GM18907 (cell line): ENCODE data around the gene KIRREL3.

Experiments used
- ATAC-seq: cut with Tn5 transposase; IDR thresholded peaks from one replicate; pipeline ENCODE4 v1.9.1; 2021; ENCODE audit warnings: mild to moderate bottlenecking, moderate library complexity; ENCODE audit not compliant: unreplicated experiment

KIRREL3 gene

DNA sequence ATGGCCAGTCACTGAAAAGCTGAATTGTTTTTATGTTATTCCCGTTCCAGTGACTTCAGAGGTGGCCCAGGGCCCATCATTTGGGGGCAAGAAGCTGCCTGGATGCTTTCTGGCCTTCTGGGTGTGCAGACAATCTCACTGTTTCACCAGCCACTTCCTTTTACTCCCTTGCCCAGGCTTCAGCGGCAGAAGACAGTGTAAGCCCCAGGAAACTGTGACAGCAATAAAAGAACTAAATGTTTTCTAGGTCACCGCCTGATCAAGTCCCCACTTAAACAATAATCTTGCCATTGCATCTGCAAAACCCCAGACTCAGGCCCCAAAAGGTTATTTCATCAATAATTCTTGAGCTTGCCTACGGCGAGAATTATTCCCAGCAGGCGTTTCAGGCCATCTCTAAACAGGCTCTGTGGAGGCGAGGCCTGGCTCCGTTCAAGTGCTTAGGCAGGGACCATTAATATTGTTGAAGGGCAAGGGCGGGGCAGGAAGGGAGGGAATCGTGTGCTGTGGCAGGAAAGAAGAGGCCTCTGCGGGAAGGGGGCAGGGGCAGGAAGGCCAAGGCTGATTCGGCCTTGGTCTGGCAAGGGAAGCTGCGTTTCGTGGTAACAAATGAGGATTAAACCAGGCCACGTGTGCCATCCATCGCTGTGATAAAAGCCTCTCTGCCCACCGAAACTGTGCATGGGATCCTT, 252.3 kb downstream of the KIRREL3 start:
- ATAC-seq = no peak

DNA sequence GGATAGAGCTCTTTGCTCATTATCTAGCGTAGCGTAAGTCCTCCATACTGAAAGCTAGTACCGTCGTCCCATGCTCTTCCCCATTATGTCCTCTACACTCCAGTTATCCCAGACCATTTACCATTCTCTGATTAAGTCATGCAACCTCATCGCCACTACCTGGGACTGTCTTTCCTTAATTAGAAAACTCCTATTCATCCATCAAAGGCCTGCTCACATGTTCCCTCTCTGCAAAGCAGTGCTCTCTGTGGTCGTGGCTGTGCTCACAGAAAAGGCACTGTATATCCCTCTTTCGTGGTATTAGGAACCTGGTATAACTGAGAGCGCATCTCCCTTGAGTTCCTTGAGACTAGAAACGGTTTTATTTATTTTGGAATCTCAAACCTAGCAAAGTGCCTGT, 253.3 kb downstream of the KIRREL3 start:
- ATAC-seq = no peak

DNA sequence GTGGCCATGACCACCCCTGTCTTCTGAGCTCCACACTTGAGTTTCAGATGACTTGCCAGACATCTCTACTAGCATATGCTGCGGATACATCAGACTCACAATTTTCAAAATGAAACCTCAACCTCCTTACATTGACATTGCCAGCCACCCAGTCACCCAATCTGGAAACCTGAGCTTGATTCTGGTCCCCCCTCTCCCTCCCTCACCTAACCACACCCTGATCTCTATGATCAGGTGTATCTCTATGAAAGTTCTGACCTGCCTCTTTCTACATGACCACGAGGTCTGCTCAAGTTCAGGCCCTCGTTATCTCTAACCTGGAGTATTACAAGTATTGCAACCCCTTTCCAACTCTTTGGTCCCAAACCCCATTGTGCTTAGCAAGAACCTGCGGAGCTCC, 254.1 kb downstream of the KIRREL3 start:
- no peak for ATAC-seq

DNA sequence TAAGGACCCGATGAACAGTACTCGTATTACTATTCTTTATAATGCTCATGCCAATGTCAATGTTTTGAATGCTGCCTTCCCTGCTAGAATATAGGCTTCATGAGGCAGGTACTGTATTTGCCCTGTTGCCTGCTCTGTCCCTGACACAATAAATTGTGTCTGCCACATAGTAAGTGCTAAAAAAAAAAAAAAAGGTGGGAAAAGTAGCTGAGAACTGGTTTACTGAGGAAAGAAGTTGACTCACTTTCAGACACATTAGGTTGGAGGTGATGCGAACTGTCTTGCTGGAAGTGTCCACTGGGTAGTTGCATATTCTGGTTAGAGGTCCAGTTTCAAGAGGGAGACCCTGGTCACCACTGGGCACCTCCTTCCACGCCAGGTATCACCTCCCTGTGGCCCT, 255.9 kb downstream of the KIRREL3 start:
- ATAC-seq = no peak

DNA sequence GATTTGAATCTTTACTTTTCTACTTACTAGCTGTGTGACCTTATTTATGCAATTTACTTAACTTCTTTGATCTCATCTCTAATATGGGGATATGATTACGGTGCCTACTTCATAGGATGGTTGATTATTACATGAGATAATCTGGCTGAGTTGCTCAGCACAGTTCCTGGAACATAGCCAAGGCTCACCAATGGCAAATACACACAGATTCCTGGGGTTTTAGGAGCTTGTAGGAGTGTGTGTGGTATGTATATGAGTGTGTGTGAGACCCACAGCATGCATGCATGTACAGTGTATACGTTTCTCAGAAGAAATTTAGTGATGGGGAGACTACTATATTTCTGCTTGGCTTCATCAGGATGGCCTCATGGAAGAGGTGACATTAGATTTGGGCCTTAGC, 256.9 kb downstream of the KIRREL3 start:
- no peak for ATAC-seq

DNA sequence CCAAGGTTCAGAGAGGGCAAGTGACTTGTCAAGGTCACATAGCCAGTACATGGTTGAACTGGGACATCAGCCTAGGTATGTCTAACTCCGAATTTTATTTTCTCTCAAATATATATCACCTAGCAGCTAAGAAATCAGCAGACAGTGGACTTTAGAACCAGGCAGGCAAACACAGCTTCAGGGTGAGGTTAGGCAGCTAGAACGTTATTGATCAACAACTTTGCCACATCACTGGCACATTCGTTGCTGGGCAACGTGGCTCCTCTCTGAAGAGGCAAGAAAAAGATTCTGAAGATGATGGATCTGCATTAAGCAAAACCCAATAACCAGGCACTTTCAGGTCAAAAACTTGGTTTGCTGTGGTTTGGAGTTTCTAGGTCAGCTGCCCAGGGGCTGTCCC, 258.0 kb downstream of the KIRREL3 start:
- no peak for ATAC-seq

DNA sequence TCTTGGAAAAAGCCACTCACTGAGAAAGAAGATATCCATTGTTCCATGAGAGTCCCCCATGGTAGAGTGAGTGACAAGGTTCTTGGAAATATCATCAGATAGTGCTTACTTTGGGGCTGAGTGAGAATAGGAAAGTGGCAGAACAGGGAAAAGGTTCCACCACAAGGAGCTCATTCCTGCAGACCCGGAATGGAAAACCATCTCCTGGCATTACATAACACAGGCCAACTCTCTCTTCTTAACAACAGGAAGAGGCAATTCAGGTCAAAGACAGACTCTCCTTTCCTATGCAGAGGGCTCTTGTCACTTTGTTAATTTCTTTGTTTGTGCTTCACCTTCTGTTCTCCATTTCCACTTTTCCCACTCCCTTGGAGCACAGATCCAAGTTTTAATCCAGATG, 259.7 kb downstream of the KIRREL3 start:
- ATAC-seq = no peak

DNA sequence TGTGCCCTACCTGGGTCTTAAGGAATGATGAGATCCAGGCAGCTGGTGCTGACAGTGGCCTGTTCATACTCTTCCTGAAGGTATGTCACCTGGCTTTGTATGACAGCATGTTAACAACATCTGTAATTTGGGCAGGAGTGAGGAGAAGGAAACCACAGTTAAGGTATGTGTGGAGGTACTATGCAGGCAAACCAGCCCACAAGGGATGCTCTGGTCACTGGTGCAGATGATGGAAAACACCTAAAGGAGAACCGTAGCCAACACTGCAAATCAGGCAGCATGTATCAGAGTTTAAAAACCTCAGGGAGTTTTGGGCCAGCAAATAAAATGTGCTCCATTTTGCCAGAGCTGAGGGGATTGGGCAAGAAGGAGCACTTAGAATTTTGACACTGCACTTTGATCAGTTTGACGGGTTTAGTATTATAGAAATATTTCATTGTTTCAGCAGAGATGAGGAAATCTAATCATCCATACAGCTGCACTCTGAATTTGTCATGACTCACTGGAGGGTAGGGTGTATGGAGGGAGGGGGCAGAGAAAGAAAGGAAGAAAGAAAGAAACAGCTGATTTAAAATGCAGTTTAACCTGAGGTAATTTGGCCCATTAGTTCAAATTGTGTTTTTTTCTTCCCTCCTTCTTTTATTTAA, 260.9 kb downstream of the KIRREL3 start:
- no peak for ATAC-seq

DNA sequence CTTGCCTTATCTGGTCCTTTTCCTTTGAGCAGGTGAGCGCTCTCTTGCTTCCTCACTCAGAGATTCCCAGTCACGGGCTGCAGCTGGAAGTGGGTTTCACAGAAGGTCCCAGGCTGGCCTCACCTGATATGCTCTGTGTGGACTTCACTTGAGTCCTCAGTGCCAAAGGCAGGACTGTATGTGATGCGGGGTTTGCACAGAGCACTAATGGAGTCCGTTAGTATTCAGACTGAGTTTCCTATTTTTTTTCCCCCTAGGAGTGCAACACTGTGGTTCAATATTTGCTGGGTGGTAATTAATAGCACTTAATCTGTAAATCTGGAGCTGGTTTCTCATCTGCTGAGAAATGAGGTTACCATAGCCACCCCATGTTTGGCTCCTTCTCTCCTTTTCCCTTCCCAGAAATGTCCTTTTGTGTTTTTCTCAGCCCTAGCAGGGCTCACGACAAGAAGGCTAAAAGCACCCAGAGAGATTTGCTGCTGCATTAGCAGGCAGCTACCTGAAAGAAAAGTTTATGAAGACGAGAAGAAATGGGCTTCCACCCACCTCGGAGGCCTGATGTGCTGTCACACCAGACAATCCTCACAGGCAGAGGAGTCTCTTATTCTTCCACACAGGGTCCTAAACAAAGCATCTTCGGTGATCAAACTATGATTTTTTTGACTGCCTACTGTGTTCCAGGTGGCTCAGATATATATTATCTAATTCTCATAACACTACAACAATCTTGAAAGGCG, 262.1 kb downstream of the KIRREL3 start:
- ATAC-seq = no peak

DNA sequence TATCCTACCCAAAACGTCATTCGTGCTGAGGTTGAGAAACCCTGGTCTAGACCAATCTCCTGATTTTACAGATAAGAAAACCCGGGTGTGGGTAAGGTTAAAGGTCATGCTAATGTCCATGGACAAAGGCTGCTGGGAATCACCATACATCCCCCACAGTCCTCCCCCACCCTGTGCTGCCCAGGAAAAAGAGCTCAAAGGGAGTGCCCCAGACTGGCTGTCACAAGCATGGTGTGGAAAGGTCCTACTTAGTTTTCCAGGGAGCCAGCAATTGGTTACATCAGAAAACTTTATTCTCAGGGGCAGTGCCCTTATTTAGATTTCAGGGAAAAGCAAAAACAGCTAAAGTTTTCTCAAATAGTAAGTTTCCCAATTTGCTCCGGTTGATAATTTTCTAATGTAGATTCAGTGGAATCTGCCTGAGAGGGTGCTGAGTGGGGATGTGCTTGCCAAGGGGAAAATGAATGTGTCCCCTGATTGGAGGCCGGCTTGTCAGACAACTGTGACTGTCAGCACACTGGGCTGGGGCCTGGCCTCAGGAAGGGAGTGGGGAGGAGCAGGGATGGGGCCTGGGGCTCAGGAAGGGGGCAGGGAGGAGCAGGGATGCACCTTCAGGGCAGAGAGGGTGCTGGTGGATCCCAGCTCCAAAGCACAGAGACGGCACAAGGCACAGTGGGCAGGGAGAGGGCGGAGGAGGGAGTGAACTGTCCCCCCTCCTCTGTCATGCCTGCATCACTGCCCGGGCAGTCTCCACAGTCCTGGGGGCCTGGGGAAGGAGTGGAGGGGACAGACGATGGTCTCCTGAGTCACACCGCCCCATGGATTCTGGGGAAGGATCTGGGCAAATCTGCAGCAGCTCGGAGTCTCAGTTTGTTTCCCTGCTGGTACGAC, 263.6 kb downstream of the KIRREL3 start:
- ATAC-seq = no peak

DNA sequence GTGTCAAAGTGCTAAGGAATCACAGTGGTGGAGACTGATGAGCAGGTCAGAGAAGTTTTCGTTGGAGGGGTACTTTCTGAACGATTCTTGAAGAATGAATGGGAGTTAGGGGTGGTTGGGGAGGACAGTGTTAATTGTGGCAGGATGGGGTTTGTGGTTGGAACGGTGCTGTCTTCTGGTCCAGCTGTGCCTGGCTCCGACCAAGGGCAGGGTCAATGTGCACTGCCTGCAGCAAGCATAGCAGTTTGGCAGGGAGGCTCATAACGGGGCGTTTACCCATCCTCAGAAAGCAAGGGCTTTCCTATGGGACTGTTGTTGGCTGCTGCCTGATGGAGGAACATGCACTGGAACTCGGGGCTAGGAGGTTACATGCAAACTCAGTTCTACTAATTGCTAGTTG, 265.8 kb downstream of the KIRREL3 start:
- no peak for ATAC-seq

DNA sequence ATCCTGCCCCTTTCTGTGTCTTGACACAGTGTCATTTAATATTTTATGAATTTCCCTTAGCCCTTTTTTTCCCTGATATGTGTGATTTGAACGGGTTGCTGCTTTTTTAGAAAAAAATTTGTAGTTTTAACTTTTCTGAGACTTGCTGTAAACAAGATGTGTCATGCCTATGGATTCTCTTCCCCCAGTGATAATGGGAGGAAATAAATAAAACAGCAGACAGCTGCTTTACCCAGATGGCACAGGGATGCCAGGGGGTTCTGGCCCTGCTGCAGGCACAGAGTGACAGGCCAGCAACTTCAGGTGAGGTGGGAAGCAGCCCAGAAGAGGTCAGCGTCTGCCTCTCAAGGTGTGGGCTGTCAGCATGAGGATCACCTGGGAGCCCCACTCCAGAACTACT, 266.9 kb downstream of the KIRREL3 start:
- ATAC-seq = no peak

DNA sequence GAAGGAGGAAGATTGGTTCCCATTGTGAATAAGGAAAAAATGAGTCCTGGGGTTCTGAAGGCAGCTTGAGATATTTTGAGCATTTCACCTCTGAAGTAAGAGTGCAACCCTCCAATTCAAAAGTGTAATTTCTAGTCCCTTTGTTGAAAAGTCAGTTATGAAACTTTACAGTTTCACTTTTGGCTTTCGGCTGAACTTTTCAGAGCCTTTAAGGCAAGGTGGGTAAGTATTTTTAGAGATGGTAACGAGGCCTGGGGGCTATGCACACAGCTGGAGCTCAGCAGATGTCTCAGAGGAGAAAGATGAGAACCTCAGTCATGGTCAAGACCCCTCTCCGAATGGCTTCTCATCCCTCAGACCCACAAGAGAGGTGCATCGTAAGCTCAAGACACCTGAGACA, 267.6 kb downstream of the KIRREL3 start:
- peak; percentile 68 for ATAC-seq

DNA sequence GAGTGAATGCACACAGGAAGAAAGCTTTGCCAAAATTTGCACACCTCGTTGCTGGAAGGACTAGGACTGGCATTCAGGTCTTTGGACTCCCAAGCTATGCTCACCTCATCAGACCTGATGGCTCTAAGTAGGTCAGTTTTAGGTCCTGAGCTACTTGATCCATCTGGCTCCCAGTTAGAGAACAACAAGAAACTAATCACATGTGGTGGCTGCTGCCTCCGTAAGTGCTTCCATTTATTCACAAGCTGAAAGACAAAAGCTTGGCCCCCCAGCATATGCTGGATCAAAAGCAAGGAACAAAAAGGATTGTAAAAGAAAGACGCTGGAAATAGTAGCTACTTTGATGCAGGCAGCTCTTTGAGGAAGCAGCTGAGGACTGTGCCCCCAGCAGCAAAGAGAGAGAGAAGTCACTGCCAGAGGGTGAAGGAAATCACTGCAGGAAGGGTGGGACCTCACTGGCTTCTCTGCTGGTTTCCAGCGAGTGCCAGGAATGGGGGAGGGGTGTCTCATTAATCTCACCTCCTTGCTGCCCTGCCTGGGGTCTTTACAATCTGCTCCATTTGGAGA, 268.9 kb downstream of the KIRREL3 start:
- no peak for ATAC-seq

DNA sequence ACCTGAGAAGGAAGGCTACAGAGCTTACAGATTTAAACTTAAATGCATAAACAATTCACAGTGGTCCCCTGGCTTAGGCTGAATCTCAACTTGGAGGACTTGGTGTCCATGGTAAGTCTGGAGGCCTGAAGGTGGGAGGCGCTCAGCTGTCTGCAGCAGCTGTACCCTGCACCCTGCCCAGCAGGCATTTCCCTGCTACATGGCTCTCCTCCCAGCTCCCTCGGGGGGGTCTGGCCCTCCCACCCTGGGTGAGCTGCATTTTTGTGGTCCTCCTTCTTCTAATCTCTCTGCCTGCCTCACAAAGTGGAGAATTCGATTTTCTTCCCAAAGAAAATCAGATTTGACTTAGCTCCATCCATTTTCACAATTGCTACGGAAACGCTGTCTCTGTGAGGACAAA, 273.2 kb downstream of the KIRREL3 start:
- no peak for ATAC-seq

DNA sequence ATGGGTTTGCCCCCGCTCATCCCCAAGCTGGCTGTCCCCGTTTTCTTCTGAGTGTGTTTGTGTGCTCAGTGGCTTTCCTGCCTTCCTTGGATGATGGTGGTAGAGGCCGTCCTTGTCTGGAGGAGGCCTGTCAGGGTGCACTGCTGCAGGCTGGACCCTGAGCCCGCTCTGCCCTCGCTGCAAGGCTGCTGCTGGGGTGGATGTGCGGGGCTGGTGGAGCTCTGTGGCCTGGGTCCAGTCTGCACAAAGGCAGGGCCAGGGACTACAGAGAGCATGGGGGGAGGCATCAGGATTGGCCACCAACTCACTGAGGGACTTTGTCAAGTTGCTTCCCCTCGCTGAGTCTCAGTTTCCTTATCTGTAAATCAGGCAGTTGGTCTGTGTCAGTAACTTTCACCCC, 275.0 kb downstream of the KIRREL3 start:
- ATAC-seq = no peak

DNA sequence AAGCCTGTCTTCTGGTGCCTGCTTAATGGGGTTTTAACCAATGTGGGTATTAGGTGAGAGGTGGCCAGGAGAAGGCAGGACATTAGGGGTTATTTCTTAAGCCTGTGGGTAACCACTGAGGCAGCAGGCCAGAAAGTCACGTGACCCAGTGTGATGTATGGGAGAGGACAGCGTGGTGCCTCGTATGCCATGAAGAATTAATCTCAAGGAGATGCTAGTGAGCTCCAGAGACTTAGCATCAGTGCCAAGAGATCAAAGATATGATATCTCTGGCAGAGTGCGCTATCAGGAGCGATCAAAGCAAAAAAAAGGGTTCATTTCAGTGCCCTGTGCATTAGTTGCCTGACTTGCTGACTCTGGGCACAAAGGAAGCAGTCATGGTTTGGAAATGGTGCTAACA, 275.5 kb downstream of the KIRREL3 start:
- ATAC-seq = no peak

DNA sequence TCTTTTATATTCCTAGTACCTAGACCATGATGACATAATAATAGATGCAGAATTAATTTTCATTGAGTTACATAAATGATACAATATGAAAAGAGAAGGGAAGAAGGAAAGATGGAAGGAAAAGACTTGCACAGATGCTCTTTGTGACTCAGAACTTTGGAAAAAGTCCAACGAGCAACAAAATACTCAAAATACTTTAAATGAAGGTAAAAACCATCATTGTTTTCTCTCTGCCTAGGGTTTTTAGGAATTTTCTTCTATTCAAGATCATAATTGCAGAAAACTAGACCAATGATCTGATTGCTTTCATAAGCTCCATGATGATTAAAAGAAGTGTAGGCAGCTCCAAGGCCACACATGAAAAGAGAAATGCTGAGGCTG, 276.9 kb downstream of the KIRREL3 start:
- no peak for ATAC-seq

DNA sequence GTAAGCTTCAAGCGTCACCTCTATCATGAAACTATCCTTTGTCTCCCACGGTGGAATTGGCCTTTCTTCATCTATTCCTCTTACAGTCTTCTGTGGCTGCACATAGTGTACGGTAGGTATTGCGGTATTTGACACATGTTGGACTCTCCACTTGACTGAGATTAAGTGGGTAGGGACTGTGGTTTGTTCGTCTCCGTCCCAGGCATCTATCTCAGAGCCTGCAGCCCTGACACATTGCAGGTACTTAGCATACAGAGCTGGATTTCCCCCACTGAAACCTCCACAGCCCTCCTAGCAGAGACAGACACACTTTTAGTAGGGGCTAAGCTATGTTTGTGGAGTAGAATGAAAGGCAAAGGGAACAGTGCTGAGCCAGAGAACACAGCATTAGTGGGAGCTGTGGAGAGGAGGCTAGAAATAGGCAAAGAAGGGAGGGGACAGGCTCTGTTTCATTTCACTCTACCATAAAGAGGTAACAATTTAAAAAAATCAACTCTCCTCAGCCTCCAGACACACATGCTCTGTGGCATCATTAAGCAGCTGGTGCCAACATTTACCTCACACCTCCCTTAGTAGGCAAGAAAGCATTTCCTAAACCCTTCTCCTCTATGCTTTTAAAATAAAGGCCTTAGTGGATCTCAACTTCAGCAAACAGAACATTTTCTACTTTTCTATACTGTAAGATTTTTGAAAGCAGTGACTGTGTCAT, 277.5 kb downstream of the KIRREL3 start:
- no peak for ATAC-seq

DNA sequence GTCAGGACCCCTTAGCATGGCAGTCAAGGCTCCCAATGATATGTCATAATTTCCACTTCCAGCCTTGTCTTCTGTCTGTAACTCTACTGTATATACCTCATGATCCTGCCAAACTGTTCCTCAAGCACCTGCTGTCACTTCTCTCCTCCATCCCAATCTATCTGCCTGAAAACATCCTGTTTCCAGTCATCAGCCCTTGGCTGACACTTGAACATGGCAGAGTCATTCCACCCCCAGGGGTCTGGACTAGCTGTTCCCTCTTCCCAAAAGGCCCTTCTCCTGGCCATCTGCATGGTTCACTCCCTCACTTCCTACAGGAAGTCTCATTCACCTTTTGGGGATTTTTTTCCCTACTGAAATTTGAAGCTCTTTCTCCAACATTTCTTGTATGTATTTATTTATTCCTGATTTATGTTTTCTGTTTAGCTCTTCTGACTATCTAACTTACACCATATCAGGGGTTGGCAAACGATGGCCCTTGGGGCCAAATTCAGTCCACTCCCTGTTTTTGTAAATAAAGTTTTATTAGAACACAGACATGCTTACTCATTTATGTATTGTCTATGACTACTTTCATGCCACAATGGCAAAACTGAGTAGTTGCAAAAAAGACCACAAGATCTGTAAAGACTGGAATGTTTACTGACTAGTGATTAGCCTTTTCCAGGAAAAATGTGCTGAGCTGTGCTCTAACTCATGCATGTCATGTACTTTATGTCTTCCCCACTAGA, 278.4 kb downstream of the KIRREL3 start:
- no peak for ATAC-seq
